Activated gamma-delta T cell treated with anti-CD3 and anti-CD28 coated beads, Interleukin-2, amount 50 U/mL, for 16 hours (primary cell): ENCODE data around the gene ROBO3.

Experiments used
- DNase-seq: peaks from one replicate; pipeline ENCODE4 v3.0.0-alpha.2; 2020; ENCODE audit warnings: low read depth

The ROBO3 gene

DNA sequence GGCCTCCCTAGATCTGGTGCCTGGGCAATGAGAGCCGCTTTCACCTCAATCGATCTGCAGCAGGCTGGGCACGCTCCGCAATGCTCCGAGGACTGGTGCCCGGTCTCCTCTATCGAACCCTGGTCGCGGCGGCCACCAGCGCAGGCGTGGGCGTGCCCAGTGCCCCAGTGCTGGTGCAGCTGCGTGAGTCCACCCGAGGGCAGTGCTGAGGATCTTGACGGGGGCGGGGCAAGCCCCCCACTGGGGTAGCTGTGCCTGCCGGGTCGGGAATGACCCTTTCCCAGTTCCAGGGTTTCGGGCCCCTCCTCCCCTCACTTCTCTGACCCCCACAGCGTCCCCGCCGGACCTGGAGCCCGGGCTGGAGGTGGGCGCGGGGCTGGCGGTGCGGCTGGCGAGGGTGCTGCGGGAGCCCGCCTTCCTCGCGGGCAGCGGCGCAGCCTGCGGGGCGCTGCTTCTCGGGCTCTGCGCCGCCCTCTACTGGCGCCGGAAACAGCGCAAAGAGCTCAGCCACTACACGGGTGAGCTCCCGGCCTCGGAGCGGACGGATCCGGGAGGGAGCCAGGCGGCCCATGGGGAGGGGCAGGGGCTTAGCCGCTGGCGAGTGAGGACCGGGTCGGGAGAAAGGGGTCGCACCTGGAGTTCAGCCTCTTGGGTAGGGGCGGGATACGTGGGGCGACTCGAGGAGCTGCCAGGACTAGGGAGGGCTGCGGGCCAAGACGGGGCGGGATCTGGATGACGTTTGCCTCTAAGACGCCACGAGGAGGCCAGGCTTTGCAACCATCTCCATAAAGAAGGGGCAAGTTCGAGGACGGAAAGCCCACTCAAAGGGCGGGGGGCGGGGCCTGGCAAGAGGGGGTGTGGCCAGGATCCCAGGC lies 10.9 kb downstream of the ROBO3 start:
- DNase-seq, result peak; percentile 49

DNA sequence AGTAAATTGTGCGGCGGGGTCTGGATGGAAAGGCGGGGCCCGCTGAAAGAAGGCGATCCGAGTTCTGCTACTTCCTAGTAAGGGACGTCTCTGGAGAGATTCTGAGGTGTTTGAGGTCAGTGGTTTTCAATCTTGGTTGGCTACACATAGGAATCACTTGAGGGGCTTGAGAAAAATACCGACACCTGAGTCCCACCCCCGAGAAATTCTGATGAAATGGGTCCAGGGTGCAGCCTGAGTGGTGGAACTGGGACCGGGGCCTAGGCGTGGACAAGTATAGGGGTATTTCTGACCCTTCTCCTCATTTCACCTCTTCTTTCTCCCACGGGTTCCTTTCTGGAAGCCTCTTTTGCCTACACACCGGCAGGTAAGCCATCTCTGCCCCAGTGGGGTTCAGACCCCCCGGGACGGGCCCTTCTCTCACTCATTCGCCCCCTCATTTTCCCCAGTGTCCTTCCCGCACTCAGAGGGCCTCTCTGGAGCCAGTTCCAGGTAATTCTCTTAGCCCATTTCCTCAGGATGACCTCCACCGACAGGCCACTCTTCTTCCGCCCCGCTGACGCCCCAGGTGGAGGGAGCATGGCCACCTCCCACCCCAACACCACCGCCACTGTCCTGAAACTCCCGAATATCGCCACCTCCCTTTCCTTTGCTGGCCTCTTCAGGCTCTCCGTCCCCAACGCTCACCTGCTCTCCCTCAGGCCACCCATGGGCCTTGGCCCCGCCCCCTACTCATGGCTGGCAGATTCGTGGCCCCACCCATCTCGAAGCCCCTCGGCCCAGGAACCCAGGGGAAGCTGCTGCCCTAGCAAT lies 11.8 kb downstream of the ROBO3 start:
- no peak for DNase-seq

DNA sequence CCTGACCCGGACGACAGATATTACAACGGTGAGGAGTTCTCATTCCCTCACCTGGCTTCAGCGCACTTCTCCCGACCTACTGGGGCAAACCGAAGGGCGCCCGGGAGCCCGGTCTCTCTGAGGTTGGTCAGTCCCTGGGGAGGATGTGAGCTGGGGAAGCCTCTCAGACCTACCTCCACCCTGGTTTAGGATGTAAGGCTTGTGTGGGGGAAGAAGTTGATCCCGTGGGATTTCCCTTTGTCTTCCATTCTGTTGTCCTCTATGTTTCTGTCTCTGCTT lies 12.3 kb downstream of the ROBO3 start:
- no peak for DNase-seq

DNA sequence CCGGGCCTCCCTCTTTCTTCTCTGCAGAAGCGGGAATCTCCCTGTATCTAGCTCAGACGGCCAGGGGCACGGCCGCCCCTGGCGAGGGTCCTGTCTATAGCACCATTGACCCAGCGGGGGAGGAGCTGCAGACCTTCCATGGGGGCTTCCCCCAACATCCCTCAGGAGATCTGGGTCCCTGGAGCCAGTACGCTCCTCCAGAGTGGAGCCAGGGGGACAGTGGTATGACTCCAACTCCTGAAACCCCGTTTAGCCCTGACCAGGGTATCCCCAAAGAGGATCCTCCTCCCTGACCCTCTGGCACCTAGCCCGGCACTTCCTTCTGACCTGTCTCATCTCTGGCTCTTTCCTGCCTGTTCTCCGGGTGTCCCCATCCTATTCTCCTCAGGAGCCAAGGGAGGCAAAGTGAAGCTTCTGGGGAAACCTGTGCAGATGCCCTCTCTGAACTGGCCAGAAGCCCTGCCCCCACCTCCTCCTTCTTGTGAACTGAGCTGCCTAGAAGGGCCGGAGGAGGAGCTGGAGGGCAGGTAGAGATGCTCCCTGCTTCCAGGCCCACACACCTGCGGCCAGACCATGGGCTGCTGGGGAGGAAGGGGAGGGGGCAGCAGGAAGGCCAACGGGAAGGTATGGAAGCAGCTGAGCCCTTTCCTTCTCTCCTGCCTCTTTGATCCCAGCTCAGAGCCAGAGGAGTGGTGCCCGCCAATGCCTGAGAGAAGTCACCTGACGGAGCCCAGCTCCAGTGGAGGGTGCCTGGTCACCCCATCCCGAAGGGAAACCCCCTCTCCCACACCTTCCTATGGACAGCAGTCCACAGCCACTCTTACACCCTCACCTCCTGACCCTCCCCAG lies 12.9 kb downstream of the ROBO3 start:
- no peak for DNase-seq

DNA sequence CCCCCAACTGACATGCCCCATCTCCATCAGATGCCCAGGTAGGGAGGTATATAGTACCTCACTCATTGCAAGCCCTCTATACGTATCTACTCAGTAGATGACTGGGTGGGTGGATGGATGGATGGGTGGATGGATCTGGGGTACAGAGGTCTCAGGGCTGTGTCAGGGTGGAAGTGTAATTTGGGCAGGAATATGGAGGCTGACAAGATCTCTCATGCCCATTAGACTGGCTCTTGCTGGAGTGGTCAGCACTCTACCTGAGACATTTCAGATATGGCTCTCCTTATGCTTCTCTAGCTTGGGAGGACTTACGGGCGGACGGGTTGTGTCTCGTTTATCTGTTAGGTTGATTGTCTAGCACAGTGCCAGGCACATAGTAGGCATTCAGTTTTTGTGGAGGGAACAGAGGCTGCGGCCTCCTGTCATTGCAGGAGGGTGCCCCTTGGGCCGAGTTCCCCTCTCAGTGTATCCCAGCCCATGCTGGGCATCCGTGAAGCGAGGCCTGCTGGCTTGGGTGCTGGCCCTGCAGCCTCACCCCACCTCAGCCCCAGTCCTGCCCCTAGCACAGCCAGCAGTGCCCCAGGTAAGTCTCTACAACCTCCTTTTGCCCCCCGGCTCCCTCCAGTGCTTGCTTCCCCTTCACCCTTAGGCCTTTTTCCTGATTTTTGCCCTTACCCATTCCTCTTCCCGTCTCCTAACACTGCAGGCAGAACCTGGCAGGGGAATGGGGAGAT lies 13.7 kb downstream of the ROBO3 start:
- DNase-seq, result no peak

DNA sequence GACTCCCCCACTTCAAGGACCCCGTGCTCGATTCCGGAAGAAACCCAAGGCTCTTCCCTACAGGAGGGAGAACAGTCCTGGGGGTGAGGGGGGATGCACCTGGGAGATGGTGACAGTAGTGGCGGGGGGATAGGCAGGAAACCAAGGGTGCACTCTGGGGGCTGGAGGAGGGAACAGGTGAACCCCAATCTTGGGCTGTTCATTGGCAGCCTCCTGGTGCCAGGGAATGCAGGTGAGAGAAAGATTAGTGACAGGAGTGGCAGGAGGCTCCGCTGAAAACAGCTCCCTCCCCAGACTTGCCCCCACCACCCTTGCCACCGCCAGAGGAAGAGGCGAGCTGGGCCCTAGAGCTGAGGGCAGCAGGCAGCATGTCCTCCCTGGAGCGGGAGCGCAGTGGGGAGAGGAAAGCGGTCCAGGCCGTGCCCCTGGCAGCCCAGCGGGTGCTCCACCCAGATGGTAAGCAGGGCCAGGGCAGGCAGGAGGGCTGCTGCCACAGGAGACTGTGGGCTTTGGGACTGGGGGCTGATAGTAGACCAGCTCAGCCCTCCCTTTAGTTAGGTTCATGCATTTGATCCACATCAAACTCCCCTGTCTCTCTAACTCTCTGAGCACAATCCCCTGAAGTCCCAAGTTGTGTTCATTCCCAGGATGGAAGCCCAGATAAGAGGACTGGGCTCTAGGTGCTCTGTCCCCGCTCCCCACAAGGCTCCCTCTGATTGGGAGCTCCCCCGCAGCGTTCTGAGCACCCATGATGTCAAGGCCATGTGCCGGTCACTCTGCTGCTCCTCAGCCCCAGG lies 14.5 kb downstream of the ROBO3 start:
- DNase-seq, result no peak

DNA sequence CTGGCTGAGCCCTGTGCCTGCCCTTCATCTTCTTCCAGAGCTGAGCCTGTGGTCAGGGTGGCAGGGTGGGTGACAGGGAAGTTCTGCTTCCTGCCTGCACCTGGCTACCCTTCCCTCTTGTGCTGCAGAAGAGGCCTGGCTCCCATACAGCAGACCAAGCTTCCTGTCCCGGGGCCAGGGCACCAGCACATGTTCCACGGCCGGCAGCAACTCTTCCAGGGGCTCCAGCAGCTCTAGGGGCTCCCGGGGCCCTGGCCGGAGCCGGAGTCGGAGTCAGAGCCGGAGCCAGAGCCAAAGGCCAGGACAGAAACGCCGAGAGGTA lies 15.0 kb downstream of the ROBO3 start:
- no peak for DNase-seq

DNA sequence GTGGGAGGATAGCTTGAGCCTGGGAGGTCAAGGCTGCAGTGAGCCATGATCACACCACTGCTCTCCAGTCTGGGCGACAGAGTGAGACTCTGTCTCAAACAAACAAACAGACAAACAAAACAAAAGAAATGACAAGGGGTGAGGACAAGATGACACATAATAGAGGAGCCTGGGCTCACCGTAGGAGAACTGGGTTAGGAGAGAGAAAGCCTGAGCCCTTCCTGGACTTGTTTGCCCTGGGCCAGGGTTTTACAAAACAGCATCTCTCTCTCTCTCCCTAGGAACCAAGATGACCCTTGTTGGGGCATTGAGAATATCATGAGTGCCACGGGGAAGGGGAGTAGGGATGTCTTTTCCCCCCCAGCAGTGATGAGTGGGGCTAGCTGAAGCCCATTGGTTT lies 15.7 kb downstream of the ROBO3 start:
- DNase-seq, result no peak

DNA sequence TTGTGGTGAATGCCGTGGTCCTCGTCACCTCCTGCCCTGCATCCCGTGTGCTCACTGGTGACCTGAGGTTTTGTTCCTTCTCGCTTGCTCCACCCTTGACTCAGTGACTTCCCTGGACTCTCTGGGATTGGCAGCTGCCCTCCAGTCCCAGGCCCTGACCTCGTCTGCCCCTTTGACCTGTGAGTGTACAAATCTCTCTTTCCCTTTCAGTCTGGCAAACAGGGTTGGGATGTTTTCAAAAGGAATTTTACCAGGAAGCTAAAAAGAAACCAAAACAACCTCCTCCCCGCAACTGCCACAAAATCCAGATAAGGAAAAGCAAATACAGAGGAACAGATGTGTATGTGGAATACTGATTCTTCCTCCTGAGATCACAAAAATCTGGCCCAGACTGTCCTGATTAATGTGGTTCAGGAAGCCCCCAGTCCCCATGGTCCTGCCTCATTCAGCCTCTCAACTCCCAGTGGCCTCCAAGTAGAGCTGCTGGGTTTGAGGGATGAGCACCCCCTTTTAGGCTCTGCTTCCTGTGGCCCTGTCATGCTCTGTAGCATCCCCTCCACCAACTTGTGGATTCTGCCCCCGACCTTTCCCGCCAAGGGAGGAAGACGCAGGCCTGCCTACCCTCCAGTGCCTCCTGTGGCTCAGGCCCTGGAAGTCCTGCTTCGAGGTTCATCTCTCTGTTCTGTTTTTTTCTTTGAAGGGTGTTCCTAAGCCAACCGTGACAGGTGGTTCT lies 17.3 kb downstream of the ROBO3 start:
- DNase-seq, result no peak

DNA sequence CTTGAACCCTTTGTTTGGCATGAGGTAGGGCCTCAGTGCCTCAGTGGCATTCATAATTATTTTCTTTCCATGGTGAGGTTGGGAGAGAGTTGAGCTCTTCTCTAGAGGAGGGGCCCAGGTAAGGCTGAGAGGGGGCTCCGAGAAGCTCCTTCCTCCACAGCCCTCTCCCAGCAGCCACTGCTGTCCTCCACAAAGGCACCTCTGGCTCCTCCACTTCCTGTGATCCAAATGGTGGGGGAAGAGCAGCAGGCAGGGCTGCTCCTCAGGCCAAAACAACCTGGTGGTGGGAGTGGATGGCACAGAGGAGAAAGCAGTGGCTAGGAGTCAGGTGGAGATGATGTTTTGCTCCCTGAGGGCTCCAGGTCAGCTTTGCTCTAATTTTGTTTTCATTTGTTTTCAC lies 19.1 kb downstream of the ROBO3 start:
- no peak for DNase-seq

DNA sequence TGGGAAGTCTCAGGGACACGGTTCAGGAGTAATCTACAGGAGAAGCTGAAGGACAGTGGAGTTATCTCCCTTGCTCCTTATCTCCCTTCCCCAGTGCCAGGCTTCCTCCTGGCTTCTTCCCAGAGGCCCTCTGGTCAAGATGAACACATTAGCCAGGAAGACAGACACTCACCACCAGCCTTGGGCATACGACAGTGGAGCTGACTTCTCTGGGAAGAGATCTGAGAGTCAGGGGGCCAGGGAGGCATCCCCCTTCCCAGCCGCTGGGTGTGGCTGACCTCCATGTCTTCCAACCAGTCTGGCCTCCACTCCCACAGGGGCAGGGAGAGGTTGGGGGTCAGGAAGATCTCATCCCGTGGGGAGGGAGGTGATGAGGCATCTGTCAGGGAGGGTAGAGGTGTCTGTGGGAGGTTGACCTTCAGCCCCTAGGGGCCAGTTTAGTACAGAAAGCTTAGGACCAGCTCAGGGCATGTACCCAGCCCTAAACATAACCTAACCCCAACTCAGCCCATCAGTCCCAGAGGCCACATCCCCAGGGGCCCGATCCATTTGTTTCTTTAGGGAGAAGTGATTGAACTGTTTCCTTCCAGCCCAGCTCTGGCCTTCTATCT lies 19.7 kb downstream of the ROBO3 start:
- no peak for DNase-seq

DNA sequence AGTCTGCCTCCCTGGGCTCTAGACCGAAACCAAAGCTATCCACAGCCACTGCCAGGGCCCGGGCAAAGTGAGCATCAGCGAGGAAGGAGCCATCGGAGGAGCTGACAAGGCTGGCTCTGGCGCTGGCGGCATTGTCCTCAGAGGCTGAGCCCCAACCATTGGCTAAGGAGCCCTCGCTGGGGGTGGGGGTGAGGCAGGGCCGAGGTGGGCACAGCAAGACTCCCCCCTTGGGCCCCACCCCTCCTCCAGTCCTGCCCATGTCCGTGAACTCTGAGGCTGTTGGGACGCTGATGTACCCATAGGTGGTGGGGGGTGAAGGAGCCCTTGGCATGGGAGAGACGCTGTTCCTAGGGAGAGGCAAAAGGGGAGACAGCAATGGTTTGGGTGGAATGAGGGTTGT lies 21.2 kb downstream of the ROBO3 start:
- DNase-seq, result no peak

DNA sequence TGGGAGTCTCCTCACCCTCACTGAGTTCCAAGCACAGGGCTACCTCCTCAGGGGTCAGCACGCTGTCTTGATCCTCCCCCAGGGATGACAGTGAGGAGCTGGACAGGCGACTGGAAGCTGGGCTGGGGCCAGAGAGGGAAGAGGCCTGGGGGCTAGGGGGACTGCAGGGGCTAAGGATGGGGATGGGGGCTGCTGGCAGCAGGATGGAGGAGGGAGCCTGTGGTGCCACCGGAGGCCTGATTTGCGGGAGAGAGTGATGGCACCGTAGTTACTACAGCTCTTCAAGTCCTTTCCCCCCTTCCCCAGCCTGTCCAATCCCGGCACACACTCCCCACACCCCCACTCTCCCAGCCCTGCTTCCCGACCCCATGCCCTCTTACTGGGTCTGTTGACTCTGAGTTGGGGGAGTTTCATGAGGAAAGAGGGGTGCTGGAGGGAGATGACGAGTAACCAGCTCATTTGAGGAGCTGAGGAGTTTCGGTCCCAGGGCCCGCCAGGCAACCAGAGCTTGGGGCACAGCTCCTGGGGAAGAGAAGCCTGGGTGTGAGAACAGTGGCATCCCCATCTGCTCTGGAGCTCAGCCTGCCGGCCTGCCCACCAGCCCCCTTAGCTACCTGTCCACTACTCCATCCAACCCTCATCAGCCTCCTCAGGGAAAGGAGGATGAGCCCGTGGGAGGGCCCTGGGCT lies 21.9 kb downstream of the ROBO3 start:
- DNase-seq, result no peak

DNA sequence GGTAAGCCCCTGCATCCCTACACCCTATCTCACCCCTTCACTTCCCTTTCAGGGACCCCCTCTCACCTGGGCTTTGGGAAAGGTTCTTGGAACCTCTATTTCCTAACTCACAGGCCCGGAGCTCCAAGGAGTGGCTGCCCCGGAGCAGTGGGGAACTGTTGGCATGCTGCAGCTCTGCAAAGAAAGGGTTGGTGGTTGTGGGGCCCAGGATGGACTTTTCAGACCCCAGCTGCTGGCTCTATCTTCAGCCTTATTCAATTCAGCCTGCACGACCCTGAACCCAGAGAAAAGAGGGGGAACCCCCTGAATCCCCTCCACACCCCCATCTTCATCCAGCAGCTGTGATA lies 22.4 kb downstream of the ROBO3 start:
- no peak for DNase-seq

DNA sequence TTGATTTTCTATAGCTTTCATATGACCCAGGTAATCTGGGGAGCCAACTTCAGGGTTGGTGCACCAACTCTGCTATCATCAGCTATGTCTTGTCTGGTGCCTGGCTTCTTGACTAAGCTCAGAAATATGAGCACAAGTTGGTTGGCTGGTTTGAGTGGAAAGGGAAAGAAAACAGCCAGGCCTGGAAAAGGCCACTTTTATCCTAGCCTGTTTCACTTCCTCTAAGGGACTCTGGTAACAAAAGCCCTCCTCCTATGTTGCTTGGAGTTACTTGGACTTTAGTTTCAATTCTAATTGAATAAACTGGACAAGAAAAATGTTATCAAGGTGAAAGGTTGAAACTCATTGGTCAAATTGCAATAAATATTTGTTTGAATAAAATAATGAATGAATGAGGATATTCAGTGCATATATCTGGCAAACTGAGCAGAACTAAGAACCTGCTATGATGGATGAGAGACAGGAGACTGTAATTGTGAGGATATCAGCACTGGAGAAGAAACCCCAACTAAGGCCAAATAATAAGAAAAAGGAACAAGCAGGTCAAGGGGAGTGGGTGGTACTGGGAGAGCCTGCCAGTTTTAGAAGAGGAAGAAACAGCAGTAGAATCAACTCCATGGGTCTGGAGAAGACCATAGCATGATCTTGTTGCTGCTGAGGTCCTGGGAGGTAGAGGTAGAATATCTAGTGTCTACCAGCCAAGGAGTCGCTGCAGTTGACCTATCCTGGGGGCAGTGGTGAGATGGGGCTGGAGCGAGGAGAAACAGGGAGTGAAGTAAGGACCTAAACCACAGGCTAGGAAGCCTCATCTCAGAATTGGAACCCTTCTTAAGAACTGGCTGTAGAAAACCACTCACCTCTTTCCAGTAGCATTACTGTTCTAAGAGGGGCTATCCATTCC lies 24.2 kb downstream of the ROBO3 start:
- no peak for DNase-seq

DNA sequence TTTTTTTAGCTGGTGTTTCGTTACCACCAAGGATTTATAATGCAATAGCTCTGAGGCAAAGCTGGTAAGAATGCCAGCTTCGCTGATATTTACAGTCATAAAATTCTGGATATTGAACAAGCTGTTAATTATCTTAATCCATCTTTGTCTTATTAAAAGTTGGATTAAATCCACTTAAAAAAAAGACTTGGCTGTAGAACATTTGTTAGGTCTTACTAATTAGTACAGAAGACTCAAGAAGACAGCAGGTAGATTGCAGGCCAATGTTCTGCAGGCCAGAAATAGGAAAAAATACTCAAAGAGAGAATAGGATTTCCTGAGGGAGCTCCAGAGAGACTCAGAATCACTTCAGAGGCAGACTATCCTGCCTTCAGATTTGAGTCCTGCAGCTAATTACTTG lies 24.9 kb downstream of the ROBO3 start:
- DNase-seq, result no peak

DNA sequence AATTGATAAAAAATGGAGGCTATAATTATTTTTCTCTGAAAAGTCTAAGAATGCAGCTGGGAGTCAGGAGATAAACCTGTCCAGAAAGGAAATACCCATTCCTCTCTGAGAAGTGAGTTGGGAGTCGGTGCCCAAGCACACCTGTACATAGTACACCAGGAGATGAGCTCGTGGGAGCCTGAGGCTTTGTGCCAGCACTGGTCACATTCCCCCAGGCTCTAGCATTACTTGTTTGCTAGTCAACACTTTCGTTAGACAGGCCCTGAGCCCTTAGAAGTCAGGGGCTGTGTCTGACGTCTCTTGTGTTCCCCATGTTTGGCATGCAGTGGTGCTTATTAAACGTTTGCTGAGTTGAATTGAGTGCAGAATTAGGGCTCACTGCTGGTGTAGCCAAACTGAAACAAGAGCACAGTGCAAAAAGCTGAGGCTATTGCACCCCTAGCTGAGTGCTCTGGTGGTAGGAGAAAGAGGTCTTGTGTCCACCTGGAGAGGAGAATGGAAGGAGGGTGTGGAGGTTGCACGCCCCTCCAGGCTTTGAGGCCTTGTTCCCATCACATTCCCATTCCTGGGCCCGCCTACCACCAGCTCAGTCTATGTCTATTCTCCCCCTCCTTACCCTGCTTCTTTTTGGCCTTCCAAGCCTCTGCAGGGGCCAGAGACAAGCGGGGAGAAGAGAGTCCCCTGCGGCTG lies 25.6 kb downstream of the ROBO3 start:
- DNase-seq, result no peak

DNA sequence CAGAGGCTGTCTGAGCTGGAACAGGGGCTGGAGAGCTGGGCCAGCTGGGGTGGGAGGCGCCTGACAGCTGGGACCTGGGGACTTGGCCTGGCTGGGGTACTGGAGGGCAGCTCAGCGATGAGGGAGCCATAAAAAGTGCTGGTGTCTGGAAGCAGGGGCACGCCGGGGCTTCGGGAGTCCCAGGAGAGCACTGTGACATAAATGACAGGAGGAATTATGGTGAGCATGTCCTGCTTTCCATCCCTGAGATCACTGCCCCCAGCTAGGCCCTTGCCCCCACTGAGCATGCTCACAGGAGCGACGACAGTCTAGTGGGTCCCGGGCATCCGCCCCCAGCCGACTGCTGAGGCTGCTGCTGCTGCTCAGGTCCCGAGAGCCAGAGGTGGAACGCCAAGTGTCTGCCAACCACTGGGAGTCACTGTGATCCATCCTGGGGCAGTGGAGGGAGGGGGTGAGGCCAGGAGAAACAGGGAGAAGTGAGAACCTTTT lies 26.2 kb downstream of the ROBO3 start:
- DNase-seq, result no peak
